CD4-positive, alpha-beta T cell treated with Interleukin-10 for 1 hour (primary cell): ENCODE results near the gene PDE4B.

ENCODE experiments used
- DNase-seq: peaks from one replicate; pipeline ENCODE4 v3.0.0-alpha.2; 2020

The PDE4B gene

GRCh38 chr1:66245691-66246090 is 453.0 kb downstream of the PDE4B start:
- no peak for DNase-seq

- no peak for DNase-seq
Observed at GRCh38 chr1:66246351-66247269, 453.9 kb downstream of the PDE4B start.

- DNase-seq: peak; percentile 40
Observed at GRCh38 chr1:66247415-66248208, 454.9 kb downstream of the PDE4B start.

- DNase-seq: no peak
Observed at GRCh38 chr1:66248257-66248656, 455.6 kb downstream of the PDE4B start.

- no peak for DNase-seq
Observed at GRCh38 chr1:66248746-66249145, 456.1 kb downstream of the PDE4B start.

- DNase-seq: no peak
Observed at GRCh38 chr1:66250075-66250474, 457.4 kb downstream of the PDE4B start.

- no peak for DNase-seq
Observed at GRCh38 chr1:66250478-66250877, 457.8 kb downstream of the PDE4B start.

- no peak for DNase-seq
Observed at GRCh38 chr1:66251546-66251945, 458.9 kb downstream of the PDE4B start.

- DNase-seq: peak; percentile 71
Observed at GRCh38 chr1:66253330-66253921, 460.7 kb downstream of the PDE4B start.

- DNase-seq: no peak
Observed at GRCh38 chr1:66254785-66255184, 462.1 kb downstream of the PDE4B start.

GRCh38 chr1:66256629-66257572 is 464.2 kb downstream of the PDE4B start:
- no peak for DNase-seq

- no peak for DNase-seq
Observed at GRCh38 chr1:66258404-66259105, 465.9 kb downstream of the PDE4B start.

GRCh38 chr1:66261364-66261763 is 468.7 kb downstream of the PDE4B start:
- no peak for DNase-seq

- DNase-seq: no peak
Observed at GRCh38 chr1:66262208-66262963, 469.7 kb downstream of the PDE4B start.

- DNase-seq: no peak
Observed at GRCh38 chr1:66265268-66265667, 472.6 kb downstream of the PDE4B start.

- no peak for DNase-seq
Observed at GRCh38 chr1:66265796-66266195, 473.1 kb downstream of the PDE4B start.

- DNase-seq: no peak
Observed at GRCh38 chr1:66266350-66266749, 473.7 kb downstream of the PDE4B start.

GRCh38 chr1:66266756-66267155 is 474.1 kb downstream of the PDE4B start:
- DNase-seq: no peak

GRCh38 chr1:66267201-66267940 is 474.7 kb downstream of the PDE4B start:
- no peak for DNase-seq

- no peak for DNase-seq
Observed at GRCh38 chr1:66269222-66269621, 476.5 kb downstream of the PDE4B start.
